ENCODE measurements around the gene AP1AR. TPM values are rescaled to one million over a fixed set of nuclear protein-coding genes. Genes with fewer than 3 reads are reported as not detected.

AP1AR gene
- total RNA-seq, 1 experiment from 2014 or later: 27.6 TPM

DNA sequence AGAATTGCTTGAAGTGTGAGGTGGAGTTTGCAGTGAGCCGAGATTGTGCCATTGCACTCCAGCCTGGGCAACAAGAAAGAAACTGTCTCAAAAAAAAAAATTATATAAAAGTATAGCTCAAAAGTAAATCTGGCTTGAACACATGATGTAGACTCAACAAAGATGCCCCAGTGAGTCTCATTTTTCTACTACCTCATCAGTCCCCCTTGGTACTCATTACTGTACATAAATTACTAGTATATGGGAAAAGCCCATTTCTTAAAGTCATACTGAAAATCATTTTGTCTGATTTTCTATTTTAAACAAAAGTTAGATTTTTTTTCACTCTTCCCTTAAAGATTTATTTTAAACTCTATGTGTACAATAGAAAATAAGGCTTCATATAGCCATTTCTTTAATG is 47.1 kb upstream of the AP1AR start:
- BruUV-seq (replicated peaks): no TSS peak
- intact Hi-C loops (cut with micrococcal nuclease; ENCODE audit: unreplicated experiment): no loop called here

GRCh38 chr4:112185334-112185733 is 46.3 kb upstream of the AP1AR start:
- Histone ChIP-seq H3F3A (ENCODE audit: insufficient read depth, low read depth) (peaks cover 21% of the 10 kb centered on the region; the same call in 1 of the 2 replicates), H3K9me2 (ENCODE audit: insufficient read depth) (no peaks in the 10 kb centered on the region), H3K27me3 (ENCODE audit: insufficient read depth, low read depth) (no peaks in the 10 kb centered on the region), H3K4me2 (no peak overlapping the region), H3K4me1 (replicated peaks; ENCODE audit: insufficient read depth) (no peaks in the 10 kb centered on the region), H3K79me2 (ENCODE audit: low read depth) (no peaks in the 10 kb centered on the region; the same call in 1 of the 2 replicates), H3K9me3 (ENCODE audit: insufficient read depth, low read depth) (no peaks in the 10 kb centered on the region), H2AFZ (no peak overlapping the region), H4K20me1 (ENCODE audit: insufficient read depth) (no peaks in the 10 kb centered on the region), H3K4me3 (no peak overlapping the region), H3K27ac (no peak overlapping the region), H3K36me3 (ENCODE audit: low read depth) (no peaks in the 10 kb centered on the region)
- TF ChIP-seq, protein P1, sequence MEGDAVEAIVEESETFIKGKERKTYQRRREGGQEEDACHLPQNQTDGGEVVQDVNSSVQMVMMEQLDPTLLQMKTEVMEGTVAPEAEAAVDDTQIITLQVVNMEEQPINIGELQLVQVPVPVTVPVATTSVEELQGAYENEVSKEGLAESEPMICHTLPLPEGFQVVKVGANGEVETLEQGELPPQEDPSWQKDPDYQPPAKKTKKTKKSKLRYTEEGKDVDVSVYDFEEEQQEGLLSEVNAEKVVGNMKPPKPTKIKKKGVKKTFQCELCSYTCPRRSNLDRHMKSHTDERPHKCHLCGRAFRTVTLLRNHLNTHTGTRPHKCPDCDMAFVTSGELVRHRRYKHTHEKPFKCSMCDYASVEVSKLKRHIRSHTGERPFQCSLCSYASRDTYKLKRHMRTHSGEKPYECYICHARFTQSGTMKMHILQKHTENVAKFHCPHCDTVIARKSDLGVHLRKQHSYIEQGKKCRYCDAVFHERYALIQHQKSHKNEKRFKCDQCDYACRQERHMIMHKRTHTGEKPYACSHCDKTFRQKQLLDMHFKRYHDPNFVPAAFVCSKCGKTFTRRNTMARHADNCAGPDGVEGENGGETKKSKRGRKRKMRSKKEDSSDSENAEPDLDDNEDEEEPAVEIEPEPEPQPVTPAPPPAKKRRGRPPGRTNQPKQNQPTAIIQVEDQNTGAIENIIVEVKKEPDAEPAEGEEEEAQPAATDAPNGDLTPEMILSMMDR (conservative IDR thresholded peaks at IDR 0.05): no peak
- TF ChIP-seq EZH2 (IDR thresholded peaks at IDR 0.05; ENCODE audit: low read depth): no peak
- no TSS peak for BruUV-seq (replicated peaks)
- intact Hi-C loops (cut with micrococcal nuclease; ENCODE audit: unreplicated experiment): no loop called here
- ChIA-PET CTCF (no interaction called here), POLR2A (ENCODE audit: unreplicated experiment) (no interaction called here)
- DNase-seq: no peak

More for the DNA sequence above, 47.1 kb upstream of the AP1AR start:
- Histone ChIP-seq H3K9me3 (ENCODE audit: insufficient read depth, low read depth) (no peaks in the 10 kb centered on the region), H3K4me3 (no peak overlapping the region), H3K4me2 (no peak overlapping the region), H3K27ac (no peak overlapping the region), H3F3A (ENCODE audit: insufficient read depth, low read depth) (peaks cover 15% of the 10 kb centered on the region; the same call in 1 of the 2 replicates), H3K9me2 (ENCODE audit: insufficient read depth) (no peaks in the 10 kb centered on the region), H2AFZ (no peak overlapping the region), H3K79me2 (ENCODE audit: low read depth) (no peaks in the 10 kb centered on the region; the same call in 1 of the 2 replicates), H4K20me1 (ENCODE audit: insufficient read depth) (no peaks in the 10 kb centered on the region), H3K27me3 (ENCODE audit: insufficient read depth, low read depth) (no peaks in the 10 kb centered on the region), H3K36me3 (ENCODE audit: low read depth) (no peaks in the 10 kb centered on the region), H3K4me1 (replicated peaks; ENCODE audit: insufficient read depth) (no peaks in the 10 kb centered on the region)
- no peak for DNase-seq
- TF ChIP-seq, protein P1 (conservative IDR thresholded peaks at IDR 0.05): no peak
- TF ChIP-seq EZH2 (IDR thresholded peaks at IDR 0.05; ENCODE audit: low read depth): no peak
- POLR2A ChIA-PET (ENCODE audit: unreplicated experiment): no interaction called here
- CTCF ChIA-PET: no interaction called here

DNA sequence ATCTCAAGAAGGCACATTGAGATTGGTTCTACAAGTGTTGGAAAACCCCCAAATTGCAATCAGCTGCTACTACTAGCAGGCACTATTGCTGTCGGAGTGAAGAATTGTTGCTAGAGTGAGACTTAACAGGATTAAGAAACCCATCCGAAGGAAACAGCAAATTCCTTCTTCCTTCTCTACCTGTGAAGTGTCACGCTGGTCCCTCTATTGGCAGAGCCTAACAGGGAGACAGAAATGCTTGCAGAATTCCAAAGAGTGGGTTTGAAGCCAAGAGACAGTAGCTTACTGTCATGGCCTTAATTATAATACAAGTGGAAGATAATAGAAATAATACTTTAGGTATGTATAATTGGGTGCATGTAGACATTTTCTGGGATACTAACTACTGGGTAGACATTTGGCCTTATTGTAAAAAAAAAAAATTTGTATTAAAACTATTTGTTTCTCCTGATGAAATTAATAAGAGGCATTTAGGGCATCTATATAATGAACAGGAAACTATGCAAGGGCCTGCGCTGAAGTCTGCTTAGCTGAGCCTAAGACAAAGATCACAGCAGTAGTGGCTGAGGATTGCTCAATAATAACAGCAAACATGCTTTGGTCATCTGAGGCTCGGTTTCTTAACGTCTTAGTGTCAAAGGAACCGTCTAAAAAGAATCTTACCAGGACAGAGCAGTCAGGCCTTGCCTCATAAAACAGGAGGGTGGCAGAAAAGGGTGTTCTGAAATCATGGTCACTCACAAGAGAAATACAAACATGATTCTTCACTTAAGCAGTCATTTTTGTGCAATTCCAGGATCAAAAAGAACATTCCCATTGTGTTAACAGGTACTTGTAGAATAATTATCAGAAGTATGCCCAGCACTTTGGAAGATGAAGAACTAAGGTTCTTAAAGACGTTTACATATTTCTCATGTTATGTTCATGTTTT is 45.6 kb upstream of the AP1AR start:
- ChIA-PET POLR2A (ENCODE audit: unreplicated experiment) (no interaction called here), CTCF (no interaction called here)
- Histone ChIP-seq H3K4me1 (replicated peaks; ENCODE audit: insufficient read depth) (no peaks in the 10 kb centered on the region), H3K27ac (no peak overlapping the region), H3K4me3 (no peak overlapping the region), H3F3A (ENCODE audit: insufficient read depth, low read depth) (peaks cover 18% of the 10 kb centered on the region; the same call in 1 of the 2 replicates), H2AFZ (no peak overlapping the region), H3K9me2 (ENCODE audit: insufficient read depth) (no peaks in the 10 kb centered on the region), H3K9me3 (ENCODE audit: insufficient read depth, low read depth) (no peaks in the 10 kb centered on the region), H3K79me2 (ENCODE audit: low read depth) (no peaks in the 10 kb centered on the region; the same call in 1 of the 2 replicates), H3K27me3 (ENCODE audit: insufficient read depth, low read depth) (no peaks in the 10 kb centered on the region), H3K36me3 (ENCODE audit: low read depth) (no peaks in the 10 kb centered on the region), H3K4me2 (no peak overlapping the region), H4K20me1 (ENCODE audit: insufficient read depth) (no peaks in the 10 kb centered on the region)
- intact Hi-C loops (cut with micrococcal nuclease; ENCODE audit: unreplicated experiment): no loop called here
- no TSS peak for BruUV-seq (replicated peaks)
- DNase-seq: no peak
- TF ChIP-seq EZH2 (IDR thresholded peaks at IDR 0.05; ENCODE audit: low read depth): no peak
- TF ChIP-seq, protein P1 (conservative IDR thresholded peaks at IDR 0.05): no peak

Data from PC-9 (cell line).